A673 (cell line): ENCODE results near the gene DNMBP. TPM values are rescaled to one million over a fixed set of nuclear protein-coding genes. Genes with fewer than 3 reads are reported as not detected.

Source experiments
- BruUV-seq: library from RNA; stranded (reverse); fragments of 400-500 nt; replicated peaks from 2 replicates; lab custom pipeline; 2021; lab: Mats Ljungman, UMichigan
- CTCF ChIA-PET: fragments of 300-600 bp; sonication (Branson Sonifier 250); formaldehyde crosslinking; loops from one replicate; lab custom pipeline; 2022; ENCODE audit warnings: antibody characterized with exemption; lab: Charles Lee
- POLR2A ChIA-PET: fragments of 300-600 bp; sonication (Branson Sonifier 250); formaldehyde crosslinking; loops from one replicate; lab custom pipeline; 2022; ENCODE audit warnings: antibody characterized with exemption; ENCODE audit not compliant: low non-redundant PET; lab: Charles Lee
- DNase-seq: peaks from one replicate; pipeline ENCODE4 v3.0.0-alpha.2; 2015; ENCODE audit warnings: low spot score
- H3K27ac ChIP-seq: fragments of 200-600 bp; sonication (generic); 2 replicates; pipeline ENCODE4 v1.5.1; 2016; ENCODE audit warnings: mixed run types, low read depth, mild to moderate bottlenecking, mixed read lengths, antibody characterized with exemption, low read length; ENCODE audit not compliant: poor library complexity, severe bottlenecking
- H3K27me3 ChIP-seq: fragments of 200-600 bp; sonication (generic); replicated peaks from 2 replicates; pipeline ENCODE4 v1.6.1; 2017; ENCODE audit warnings: mixed run types, low read depth, mild to moderate bottlenecking, mixed read lengths, antibody characterized with exemption, low read length; ENCODE audit not compliant: insufficient read depth, poor library complexity
- H3K36me3 ChIP-seq: fragments of 200-600 bp; sonication (generic); 2 replicates; pipeline ENCODE4 v1.6.1; 2016; ENCODE audit warnings: mixed run types, mild to moderate bottlenecking, mixed read lengths, antibody characterized with exemption, low read length; ENCODE audit not compliant: insufficient read depth, poor library complexity, severe bottlenecking
- H3K4me1 ChIP-seq: fragments of 200-600 bp; sonication (generic); 2 replicates; pipeline ENCODE4 v1.6.1; 2017; ENCODE audit warnings: mixed run types, mild to moderate bottlenecking, mixed read lengths, antibody characterized with exemption, low read length; ENCODE audit not compliant: insufficient read depth, poor library complexity, severe bottlenecking
- H3K4me3 ChIP-seq: fragments of 200-600 bp; sonication (generic); 2 replicates; pipeline ENCODE4 v1.5.1; 2016; ENCODE audit warnings: low read depth, mixed run types, mild to moderate bottlenecking, mixed read lengths, low read length; ENCODE audit not compliant: poor library complexity, severe bottlenecking
- H3K9me3 ChIP-seq: fragments of 200-600 bp; sonication (generic); 2 replicates; pipeline ENCODE4 v1.6.1; 2016; ENCODE audit warnings: mixed run types, low read depth, mild to moderate bottlenecking, mixed read lengths, antibody characterized with exemption, low read length; ENCODE audit not compliant: poor library complexity, severe bottlenecking
- CTCF ChIP-seq: fragments of 300-800, 200-600 bp; sonication (generic); conservative IDR thresholded peaks from 2 replicates; pipeline ENCODE4 v1.5.1; 2017; ENCODE audit warnings: low read depth, mild to moderate bottlenecking, antibody characterized with exemption, low read length, moderate library complexity, mixed read lengths
- EZH2 ChIP-seq: fragments of 200-600 bp; sonication (generic); IDR thresholded peaks from 2 replicates; pipeline ENCODE4 v1.6.1; 2017; ENCODE audit warnings: borderline replicate concordance, low read depth, mild to moderate bottlenecking, mixed read lengths, antibody characterized with exemption, low read length; ENCODE audit not compliant: poor library complexity, severe bottlenecking
- intact Hi-C: fragments of 100-400 bp; cut with micrococcal nuclease; formaldehyde crosslinking; loops from one replicate; pipeline ENCODE4 v1.10.0; 2022; ENCODE audit not compliant: unreplicated experiment
- total RNA-seq: library from RNA; stranded (reverse); gene quantifications from 2 replicates; pipeline ENCODE4 v1.2.3, GENCODE V29; 2021

The DNMBP gene
- total RNA-seq, 1 experiment from 2014 or later: 28.0 TPM

GRCh38 chr10:99916776-99917175 is 93.0 kb downstream of the DNMBP start:
- peak overlapping the region; percentile 0 for H3K27ac ChIP-seq
- H3K27me3 ChIP-seq: no peaks in the 10 kb centered on the region
- POLR2A ChIA-PET: no interaction called here
- intact Hi-C loops: no loop called here
- H3K9me3 ChIP-seq: no peaks in the 10 kb centered on the region
- H3K4me3 ChIP-seq: no peak overlapping the region
- no TSS peak for BruUV-seq
- TF ChIP-seq EZH2: no peak
- TF ChIP-seq CTCF: no peak
- no peak for DNase-seq
- peaks cover 36% of the 10 kb centered on the region for H3K4me1 ChIP-seq
- CTCF ChIA-PET: no interaction called here
- no peaks in the 10 kb centered on the region for H3K36me3 ChIP-seq

- Histone ChIP-seq H3K4me1 (peaks cover 44% of the 10 kb centered on the region), H3K27ac (no peak overlapping the region), H3K4me3 (no peak overlapping the region), H3K27me3 (no peaks in the 10 kb centered on the region), H3K36me3 (no peaks in the 10 kb centered on the region), H3K9me3 (no peaks in the 10 kb centered on the region)
- intact Hi-C loops: no loop called here
- POLR2A ChIA-PET: no interaction called here
- BruUV-seq: no TSS peak
- no peak for DNase-seq
- CTCF ChIA-PET: no interaction called here
- TF ChIP-seq EZH2 (no peak), CTCF (no peak)
Observed at GRCh38 chr10:99915414-99915813, 94.3 kb downstream of the DNMBP start.

- DNase-seq: peak; percentile 37
- Histone ChIP-seq H3K27me3 (no peaks in the 10 kb centered on the region), H3K4me1 (peaks cover 47% of the 10 kb centered on the region), H3K36me3 (no peaks in the 10 kb centered on the region), H3K4me3 (peak overlapping the region; percentile 58), H3K27ac (peak overlapping the region; percentile 82), H3K9me3 (no peaks in the 10 kb centered on the region)
- ChIA-PET CTCF (interaction anchor here (0.6 to 1.6 kb wide), 4 partner anchors 96 to 423 kb away, joined by 3 to 9 read pairs (median 7); partner anchors contain the start of gene DNMBP), POLR2A (no interaction called here)
- no TSS peak for BruUV-seq
- TF ChIP-seq EZH2: no peak
- TF ChIP-seq CTCF: no peak
- intact Hi-C loops: loop anchor here (1.0 kb wide), 1 partner anchor 132 kb away; no protein-coding TSS in a partner anchor
Observed at GRCh38 chr10:99914236-99914635, 95.5 kb downstream of the DNMBP start.
